ENCODE data around the gene TEDC1. TPM values are rescaled to one million over a fixed set of nuclear protein-coding genes. Genes with fewer than 3 reads are reported as not detected.

TEDC1 gene, protein sequence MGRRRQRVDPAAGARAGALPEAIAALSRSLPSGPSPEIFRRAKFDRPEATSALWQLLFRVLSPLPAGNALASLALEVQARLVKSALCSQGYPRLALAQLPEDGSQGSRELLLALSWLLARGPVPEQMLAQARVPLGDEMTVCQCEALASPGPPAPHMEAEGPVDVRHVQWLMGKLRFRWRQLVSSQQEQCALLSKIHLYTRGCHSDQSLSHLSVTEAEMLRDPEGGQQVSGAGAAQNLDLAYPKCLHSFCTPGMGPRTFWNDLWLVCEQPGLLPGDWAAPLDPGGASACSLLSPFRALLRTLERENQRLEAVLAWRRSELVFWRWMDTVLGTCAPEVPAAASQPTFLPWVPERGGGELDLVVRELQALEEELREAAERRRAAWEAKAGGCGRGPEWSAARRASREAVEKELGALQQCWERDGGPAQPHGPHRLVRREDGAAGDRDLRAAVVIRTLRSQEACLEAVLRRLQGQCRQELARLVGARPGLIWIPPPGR
- total RNA-seq (10 to 100 TPM; 16.4 to 16.7 TPM), polyA plus RNA-seq (ENCODE audit: insufficient read depth, low read depth, low replicate concordance) (8.8 TPM)
- long read RNA-seq, donor 1, partial matches to known transcripts: 5 of 7 reads
- long read RNA-seq, donor 1, other reads (novel, unspliced or antisense): 0 of 7 reads
- long read RNA-seq, donor 2: 0 reads

DNA sequence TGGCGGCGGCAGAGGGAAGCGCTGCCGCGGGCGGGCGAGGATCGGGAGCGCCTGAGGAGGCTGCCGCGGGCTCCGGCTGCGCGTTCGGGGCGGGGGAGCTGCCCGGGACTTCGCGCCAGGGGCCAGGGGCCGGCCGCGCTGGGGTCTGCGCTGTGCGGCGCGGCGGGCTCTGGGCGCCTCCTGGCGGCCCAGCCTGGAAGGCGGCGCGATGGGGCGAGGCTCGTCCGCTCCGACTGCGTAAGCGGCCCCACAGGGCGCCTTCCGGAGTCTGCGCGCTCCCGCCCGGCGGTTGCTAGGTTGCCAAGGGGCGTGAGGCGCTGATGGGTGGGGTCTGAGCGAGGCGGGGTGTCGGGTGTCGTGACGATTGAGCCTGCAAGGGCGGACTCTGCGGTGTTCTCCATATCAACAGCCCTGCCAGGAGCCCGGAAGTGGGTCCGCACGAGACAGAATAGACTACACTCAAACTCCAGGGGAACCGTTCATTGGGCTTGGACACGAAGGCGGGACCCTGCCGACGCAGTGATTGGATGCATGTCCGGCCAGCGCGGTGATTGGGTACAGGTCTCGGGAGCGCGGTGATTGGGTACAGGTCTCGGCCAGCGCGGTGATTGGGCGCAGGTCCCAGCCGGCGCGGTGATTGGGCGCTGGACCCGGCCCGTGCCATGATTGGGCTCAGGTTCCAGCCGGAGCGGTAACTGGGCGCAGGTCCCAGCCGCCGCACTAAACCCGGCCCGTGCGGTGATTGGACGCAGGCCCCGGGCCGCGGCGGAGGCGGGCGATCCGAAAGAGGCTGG, at the start of gene TEDC1:
Gene TEDC1, plus strand, starts transcription at position 675 of the 794 bp plus-strand sequence. CDS start 130 bp downstream, outside the sequence.
- H3K27me3 ChIP-seq: no peaks in the 10 kb centered on the region
- no peaks in the 10 kb centered on the region for H3K36me3 ChIP-seq (ENCODE audit: low read depth, missing control alignments)
- no peaks in the 10 kb centered on the region for H3K9me3 ChIP-seq
- H3K27ac ChIP-seq: peak within 1 kb of the TSS; percentile 82 to 90
- peak within 1 kb of the TSS; percentile 68 to 76 for H3K4me3 ChIP-seq
- TF ChIP-seq, protein P1, sequence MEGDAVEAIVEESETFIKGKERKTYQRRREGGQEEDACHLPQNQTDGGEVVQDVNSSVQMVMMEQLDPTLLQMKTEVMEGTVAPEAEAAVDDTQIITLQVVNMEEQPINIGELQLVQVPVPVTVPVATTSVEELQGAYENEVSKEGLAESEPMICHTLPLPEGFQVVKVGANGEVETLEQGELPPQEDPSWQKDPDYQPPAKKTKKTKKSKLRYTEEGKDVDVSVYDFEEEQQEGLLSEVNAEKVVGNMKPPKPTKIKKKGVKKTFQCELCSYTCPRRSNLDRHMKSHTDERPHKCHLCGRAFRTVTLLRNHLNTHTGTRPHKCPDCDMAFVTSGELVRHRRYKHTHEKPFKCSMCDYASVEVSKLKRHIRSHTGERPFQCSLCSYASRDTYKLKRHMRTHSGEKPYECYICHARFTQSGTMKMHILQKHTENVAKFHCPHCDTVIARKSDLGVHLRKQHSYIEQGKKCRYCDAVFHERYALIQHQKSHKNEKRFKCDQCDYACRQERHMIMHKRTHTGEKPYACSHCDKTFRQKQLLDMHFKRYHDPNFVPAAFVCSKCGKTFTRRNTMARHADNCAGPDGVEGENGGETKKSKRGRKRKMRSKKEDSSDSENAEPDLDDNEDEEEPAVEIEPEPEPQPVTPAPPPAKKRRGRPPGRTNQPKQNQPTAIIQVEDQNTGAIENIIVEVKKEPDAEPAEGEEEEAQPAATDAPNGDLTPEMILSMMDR (IDR thresholded peaks at IDR 0.05): peak; percentile 73 to 97 (median 96)
- no peak for TF ChIP-seq POLR2A (IDR thresholded peaks at IDR 0.05)
- H3K4me1 ChIP-seq: peaks cover 25% of the 10 kb centered on the region
- peak; percentile 100 for DNase-seq
- 0% methylated on average over 3 to 44 of the region's 94 CpGs for WGBS, 2 donors
- intact Hi-C loops (cut with DNase I; ENCODE audit: low total_unique reads): no loop called here

DNA sequence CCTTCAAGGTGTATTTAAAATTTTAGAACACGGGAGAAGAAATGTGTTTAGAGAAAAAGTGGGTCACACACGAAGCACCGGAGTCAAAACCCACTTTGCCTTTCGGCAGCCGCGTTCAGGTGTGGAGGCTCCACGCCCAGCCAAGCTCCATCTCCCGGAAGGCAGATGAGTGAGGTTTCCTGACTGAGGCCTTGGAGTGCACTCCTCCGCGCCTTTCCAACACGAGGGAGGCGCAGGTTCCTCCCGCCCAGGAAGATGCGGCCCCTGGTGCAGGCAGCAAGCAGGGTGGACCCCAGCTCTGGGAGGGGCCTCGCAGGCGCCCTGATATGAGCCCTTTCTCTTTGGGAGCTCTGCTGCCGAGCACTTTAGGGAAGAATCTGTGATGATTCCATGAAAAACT, 48.9 kb upstream of the TEDC1 start:
- intact Hi-C loops (cut with DNase I; ENCODE audit: low total_unique reads): no loop called here
- Histone ChIP-seq H3K27ac (no peak overlapping the region), H3K36me3 (ENCODE audit: low read depth, missing control alignments) (no peaks in the 10 kb centered on the region), H3K4me1 (no peaks in the 10 kb centered on the region), H3K9me3 (no peaks in the 10 kb centered on the region), H3K27me3 (no peaks in the 10 kb centered on the region), H3K4me3 (no peak overlapping the region)
- WGBS, 2 donors: 56 to 75% methylated on average over 17 of the region's 17 CpGs
- TF ChIP-seq POLR2A (IDR thresholded peaks at IDR 0.05): no peak
- TF ChIP-seq, protein P1 (IDR thresholded peaks at IDR 0.05): no peak
- DNase-seq: no peak

DNA sequence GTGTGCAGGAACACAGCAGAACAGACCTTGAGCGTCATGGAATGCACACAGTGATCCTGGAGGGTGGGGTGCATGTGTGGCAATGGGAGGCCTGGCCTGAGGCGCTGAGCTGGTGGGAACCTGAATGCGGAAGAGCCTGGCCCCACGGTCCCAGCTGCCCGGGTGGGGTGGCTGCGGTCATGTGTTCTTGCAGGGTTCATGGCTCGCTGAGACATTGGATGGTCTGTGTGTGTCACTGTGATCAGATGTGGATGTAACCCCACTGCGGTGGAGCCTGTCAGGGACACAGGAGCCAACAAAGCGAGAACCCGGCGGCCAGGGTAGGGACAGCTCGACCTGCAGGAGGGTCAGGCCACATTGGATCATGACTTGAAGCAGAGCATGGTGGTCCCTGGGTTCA, 48.2 kb upstream of the TEDC1 start:
- H3K9me3 ChIP-seq: no peaks in the 10 kb centered on the region
- intact Hi-C loops (cut with DNase I; ENCODE audit: low total_unique reads): no loop called here
- no peaks in the 10 kb centered on the region for H3K36me3 ChIP-seq (ENCODE audit: low read depth, missing control alignments)
- WGBS, 2 donors: 86% methylated on average over 12 of the region's 12 CpGs
- no peak overlapping the region for H3K27ac ChIP-seq
- H3K4me3 ChIP-seq: no peak overlapping the region
- TF ChIP-seq, protein P1 (IDR thresholded peaks at IDR 0.05): no peak
- no peak for TF ChIP-seq POLR2A (IDR thresholded peaks at IDR 0.05)
- no peaks in the 10 kb centered on the region for H3K27me3 ChIP-seq
- DNase-seq: no peak
- H3K4me1 ChIP-seq: no peaks in the 10 kb centered on the region

DNA sequence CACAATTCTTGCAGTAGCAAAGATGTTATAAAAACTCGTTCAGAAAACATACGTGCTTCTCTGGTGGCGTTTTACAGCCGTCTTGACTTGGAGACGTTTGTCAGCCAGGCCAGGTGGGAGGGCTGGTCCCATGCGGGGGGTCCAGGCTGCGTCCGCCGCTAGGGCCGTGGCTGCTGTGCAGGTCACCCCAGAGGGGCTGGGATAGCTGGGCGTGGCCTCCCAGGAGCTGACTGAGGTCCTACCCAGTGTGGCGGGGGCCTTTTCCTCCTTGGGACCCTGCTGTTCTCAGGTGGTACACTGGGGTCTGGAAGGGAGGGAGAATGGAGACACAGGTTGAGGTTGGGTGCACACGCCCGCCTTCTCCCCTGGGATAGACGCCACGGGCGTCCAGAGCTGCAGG, 46.2 kb upstream of the TEDC1 start:
- TF ChIP-seq POLR2A (IDR thresholded peaks at IDR 0.05): no peak
- TF ChIP-seq, protein P1 (IDR thresholded peaks at IDR 0.05): no peak
- intact Hi-C loops (cut with DNase I; ENCODE audit: low total_unique reads): no loop called here
- DNase-seq: no peak
- no peak overlapping the region for H3K27ac ChIP-seq
- no peaks in the 10 kb centered on the region for H3K36me3 ChIP-seq (ENCODE audit: low read depth, missing control alignments)
- H3K27me3 ChIP-seq: no peaks in the 10 kb centered on the region
- 86 to 90% methylated on average over 17 of the region's 17 CpGs for WGBS, 2 donors
- H3K4me1 ChIP-seq: peaks cover 9% of the 10 kb centered on the region
- no peak overlapping the region for H3K4me3 ChIP-seq
- no peaks in the 10 kb centered on the region for H3K9me3 ChIP-seq

All from testis (tissue), 5 donors.